Esophagus muscularis mucosa (tissue), 3 donors: ENCODE data around the gene NREP.

ENCODE experiments used
- CTCF ChIP-seq, 3 experiments: fragments of 200-600 bp in 2 of 3; fragments of 450-650 bp in 1 of 3; sonication (generic) in 2 of 3; IDR thresholded peaks; one replicate each; pipeline ENCODE4 v1.5.1; 2017 to 2019; ENCODE audit warnings: antibody characterized with exemption in 3 of 3, mild to moderate bottlenecking in 2 of 3, moderate library complexity in 1 of 3
- POLR2A ChIP-seq: fragments of 450-650 bp; IDR thresholded peaks from one replicate; pipeline ENCODE4 v1.6.1; 2017; ENCODE audit warnings: antibody characterized with exemption, moderate library complexity, mild to moderate bottlenecking, low read depth
- POLR2AphosphoS5 ChIP-seq, 2 donors: sonication (generic); formaldehyde crosslinking; IDR thresholded peaks; one replicate each; pipeline ENCODE4 v1.6.1; 2017; ENCODE audit warnings: antibody characterized with exemption in 2 of 2

GRCh38 chr5:111779260-111779921 is 22.4 kb upstream of the NREP start:
- TF ChIP-seq CTCF (IDR thresholded peaks at IDR 0.05) = no peak
- TF ChIP-seq POLR2A = no peak
- TF ChIP-seq POLR2AphosphoS5 (IDR thresholded peaks at IDR 0.05) = no peak
